GM18873 (cell line): ENCODE results near the gene CD53.
"Not testable (repeated sequence)": the region's sequence is repeated elsewhere in the genome, so short reads cannot be mapped to it uniquely, and the experiment has no call there.

Experiments
- ATAC-seq: cut with Tn5 transposase; IDR thresholded peaks from one replicate; pipeline ENCODE4 v1.9.1; 2021; ENCODE audit warnings: mild to moderate bottlenecking, moderate library complexity, moderate number of reproducible peaks; ENCODE audit not compliant: unreplicated experiment, low FRiP score

CD53 gene

GRCh38 chr1:110914676-110915075 lies 41.7 kb downstream of the CD53 start:
- no peak for ATAC-seq

DNA sequence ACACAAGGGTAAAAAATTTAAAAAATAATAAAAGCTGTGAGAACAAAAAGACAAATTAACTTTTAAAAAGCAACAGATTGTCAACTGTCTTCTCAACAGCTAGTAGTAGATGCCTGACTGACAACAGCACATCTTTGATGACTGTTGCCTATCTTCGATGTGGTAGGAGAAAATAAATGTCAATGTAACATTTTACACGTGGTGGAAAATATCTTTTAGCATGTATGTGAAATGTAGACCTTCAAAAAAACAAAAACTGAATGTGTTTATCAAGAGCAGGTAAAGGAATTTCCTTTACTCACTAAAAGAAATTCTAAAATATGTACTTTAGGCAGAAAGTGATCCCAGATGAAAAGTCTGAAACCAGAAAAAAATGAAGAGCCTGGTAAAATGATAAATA lies 42.9 kb downstream of the CD53 start:
- ATAC-seq = no peak

DNA sequence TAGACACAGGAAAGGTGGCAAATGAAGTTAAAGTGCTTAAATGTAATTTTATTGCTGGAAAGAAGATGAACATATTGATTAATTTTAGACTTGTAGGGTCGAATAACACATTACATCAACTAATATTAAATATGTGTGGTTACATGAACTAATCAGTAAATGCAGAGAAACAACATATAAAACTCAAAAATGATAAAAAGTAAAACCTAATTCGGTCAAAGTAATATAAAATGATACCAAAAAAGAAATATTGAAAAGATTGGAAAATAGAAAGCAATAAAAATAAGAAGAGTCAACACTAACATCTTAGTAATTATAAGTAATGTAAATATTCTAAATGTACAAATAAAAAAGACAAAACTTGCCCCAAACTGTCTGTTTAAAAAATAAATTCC lies 43.3 kb downstream of the CD53 start:
- ATAC-seq = no peak

- no peak for ATAC-seq
Observed at GRCh38 chr1:110916669-110917306, 43.8 kb downstream of the CD53 start.

GRCh38 chr1:110918016-110918415 lies 45.1 kb downstream of the CD53 start:
- no peak for ATAC-seq

DNA sequence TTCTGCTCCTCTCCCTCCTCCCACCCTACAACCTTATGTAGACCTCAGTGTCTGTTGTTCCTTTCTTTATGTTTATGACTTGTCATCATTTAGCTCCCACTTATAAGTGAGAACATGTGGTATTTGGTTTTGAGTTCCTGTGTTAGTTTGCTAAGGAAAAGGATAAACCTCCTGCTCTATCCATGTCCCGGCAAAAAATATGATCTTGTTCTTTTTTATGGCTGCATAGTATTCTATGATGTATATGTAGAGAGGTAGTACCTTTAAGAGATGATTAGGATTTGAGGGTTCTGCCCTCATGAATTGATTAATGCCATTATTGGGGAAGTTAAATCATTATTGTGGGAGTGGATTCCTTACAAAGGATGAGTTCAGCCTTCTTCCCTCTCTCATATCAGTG lies 49.0 kb downstream of the CD53 start:
- no peak for ATAC-seq

GRCh38 chr1:110927484-110928075 lies 54.6 kb downstream of the CD53 start:
- no peak for ATAC-seq

GRCh38 chr1:110928191-110928590 lies 55.2 kb downstream of the CD53 start:
- ATAC-seq = no peak

DNA sequence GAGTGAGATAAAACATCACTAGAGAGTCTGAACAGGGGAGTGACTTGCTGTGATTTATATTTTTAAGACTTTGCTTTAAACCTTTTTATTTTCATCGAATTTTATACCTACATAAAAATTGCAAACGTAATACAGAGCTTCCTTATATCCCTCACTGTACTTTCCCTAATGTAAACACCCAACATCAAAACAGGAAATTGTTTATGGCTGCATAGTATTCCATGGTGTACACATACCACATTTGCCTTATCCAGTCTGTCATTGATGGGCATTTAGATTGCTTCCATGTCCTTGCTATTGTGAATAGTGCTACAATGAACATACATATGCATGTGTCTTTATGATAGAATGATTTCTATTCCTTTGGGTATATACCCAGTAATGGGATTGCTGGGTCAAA lies 56.0 kb downstream of the CD53 start:
- ATAC-seq = no peak

GRCh38 chr1:110931097-110931496 lies 58.1 kb downstream of the CD53 start:
- not testable (repeated sequence) for ATAC-seq

- no peak for ATAC-seq
Observed at GRCh38 chr1:110936567-110936966, 63.6 kb downstream of the CD53 start.

- no peak for ATAC-seq
Observed at GRCh38 chr1:110944806-110945205, 71.9 kb downstream of the CD53 start.

- no peak for ATAC-seq
Observed at GRCh38 chr1:110945626-110946025, 72.7 kb downstream of the CD53 start.

- ATAC-seq = no peak
Observed at GRCh38 chr1:110948038-110948810, 75.3 kb downstream of the CD53 start.
